ENCODE data around the gene MT1M.
"Not testable (repeated sequence)": the region's sequence is repeated elsewhere in the genome, so short reads cannot be mapped to it uniquely, and the experiment has no call there.

The MT1M gene

DNA sequence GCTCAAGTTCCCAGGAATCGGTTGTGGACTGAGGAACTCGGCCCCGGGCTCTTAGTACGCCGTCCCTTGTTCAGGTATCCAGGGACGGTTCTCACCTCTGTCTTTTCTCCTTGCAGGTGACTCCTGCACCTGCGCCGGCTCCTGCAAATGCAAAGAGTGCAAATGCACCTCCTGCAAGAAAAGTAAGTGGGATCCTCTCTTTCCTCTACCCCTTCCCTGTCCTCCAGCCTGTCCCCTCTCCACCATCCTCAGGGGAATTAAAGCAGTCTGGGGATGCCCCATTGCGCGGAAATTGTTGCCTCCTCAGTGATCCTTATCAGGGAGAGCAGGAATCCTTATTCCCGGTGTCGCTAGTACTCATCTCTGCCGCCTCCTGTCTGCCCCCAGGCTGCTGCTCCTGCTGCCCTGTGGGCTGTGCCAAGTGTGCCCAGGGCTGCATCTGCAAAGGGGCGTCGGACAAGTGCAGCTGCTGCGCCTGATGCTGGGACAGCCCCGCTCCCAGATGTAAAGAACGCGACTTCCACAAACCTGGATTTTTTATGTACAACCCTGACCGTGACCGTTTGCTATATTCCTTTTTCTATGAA lies 23.5 kb upstream of the MT1M start:
- no peak for DNase-seq

DNA sequence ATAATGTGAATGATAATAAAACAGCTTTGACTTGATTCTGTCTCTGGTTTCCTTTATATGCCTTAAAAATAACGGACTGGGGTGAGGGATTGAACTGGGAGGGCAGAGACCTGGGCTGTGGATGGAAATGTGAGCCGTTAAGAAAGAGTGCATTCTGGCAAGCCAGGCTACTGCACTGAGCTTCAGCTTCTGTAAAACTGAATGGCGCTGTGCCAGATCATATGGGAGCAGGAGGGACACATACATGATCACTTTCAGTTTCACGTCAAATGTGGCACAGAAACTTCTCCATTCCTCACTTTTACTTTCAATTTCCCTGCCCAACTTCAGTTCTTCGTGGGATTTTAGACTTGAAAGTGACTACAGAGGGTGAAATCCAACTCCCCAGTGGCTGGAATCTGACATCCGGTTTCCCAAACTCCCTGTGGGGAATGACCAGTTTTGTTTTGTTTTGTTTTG lies 23.0 kb upstream of the MT1M start:
- DNase-seq = peak; percentile 17

DNA sequence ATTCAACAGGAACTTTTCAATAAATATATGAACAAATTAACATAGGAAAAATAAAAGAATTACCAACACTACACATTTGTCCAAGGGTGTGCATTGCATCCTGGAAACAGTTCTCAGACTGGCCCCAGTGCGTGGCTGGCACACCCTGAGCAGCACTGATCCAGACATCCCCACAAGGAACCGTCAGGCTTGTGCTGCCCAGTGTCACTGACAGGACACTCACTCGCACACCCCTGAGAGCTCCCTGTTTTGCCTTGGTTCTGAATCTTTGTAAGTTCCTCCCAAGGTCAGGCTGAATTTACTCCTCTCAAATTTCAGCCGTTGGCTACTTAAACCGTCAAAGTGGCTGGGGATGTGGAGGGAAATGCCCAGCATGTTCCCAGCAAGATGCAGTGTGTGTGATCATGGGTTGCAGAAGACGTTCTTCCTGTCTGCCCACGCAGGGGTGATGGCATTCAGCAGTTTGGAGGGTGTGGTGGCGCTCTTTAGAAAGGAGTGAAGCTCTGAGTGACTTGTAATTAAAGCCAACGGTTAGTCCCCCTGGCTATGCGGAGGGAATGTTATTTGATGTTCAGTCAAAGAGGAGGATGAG lies 22.3 kb upstream of the MT1M start:
- DNase-seq = no peak

DNA sequence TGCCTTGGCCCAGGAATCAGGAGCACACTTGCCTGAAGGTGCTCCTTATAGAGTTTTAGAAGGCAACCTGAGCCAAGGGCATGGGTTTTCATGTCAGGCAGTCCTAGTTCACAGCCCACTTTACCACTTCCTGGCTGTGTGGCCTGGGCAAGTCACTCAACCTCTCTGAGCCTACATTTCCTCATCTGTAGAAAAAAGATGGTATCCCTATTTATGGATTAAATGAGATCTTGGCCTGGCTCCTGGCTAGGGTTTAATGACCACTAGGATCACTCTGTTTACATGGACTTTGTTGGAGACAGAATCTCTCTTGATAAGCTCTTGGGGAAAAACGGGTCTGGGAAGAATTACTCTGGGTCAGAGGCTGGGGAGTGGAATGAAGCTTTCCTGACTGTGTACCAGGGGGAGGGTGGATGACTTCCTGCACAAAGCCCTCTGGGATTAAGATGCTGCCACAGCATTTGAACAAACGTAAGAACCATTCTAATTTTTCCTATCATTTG lies 21.8 kb upstream of the MT1M start:
- no peak for DNase-seq

DNA sequence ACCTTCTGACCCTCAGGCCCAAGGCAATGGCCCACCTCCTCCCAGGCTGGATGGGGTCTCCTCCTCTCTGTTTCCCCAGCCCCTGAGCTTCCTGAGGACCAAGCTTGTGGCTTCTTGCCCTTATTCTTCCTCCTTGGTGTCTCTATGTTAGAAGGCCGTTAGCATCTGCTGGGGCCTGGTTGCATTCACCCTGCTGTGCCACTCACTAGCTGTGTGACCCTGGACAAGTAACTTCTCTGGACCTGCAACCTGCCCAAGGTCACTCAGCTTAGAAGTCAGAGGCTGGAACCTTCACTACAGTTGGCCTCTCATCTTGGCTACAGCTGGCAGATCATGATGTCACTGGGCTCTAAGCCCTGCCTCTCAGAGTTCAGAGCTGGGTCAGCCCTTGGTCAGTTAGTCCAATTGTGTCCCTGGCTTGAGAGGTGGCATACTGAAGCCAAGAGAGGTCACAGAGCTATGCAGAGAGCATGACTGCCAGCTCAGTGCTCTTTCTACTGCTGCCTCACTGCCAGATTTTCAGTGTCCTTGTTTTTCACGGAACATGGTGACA lies 21.1 kb upstream of the MT1M start:
- no peak for DNase-seq

DNA sequence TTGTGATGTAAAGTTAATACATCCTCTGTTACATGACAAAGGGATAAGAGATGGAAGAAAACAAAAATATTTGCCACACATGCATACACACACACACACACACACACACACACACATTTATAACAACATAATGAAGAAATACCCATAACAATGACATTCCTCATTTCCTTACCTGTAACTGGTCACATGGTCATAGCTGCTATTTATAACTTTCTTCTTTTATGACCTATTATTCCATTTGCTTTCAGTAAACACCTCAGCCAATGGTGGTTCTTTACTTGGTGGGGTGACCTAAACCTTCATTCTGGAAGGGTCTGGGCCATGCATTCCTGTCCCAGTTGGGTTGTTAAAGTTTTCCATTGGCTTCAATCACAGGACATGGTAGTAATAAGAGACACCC lies 18.8 kb upstream of the MT1M start:
- DNase-seq = no peak

DNA sequence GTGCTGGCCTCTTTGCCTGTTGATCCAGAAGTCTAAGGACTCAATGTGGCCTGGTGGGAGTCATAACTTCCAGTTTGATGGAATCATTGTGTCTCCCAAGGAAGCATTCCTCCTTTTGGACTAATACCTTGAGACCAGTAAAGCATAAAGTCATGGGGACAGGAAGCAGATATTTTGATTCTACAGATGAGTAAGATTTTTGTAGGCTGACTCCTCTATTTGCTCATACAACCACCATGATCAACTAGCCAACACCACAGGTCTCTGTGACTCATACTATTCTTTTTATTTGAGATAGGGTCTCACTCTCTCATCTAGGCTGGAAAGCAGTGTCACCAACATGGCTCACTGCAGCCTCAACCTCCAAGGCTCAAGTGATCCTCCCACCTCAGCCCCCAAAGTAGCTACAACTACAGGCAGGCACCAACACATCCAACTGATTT lies 17.9 kb upstream of the MT1M start:
- no peak for DNase-seq

DNA sequence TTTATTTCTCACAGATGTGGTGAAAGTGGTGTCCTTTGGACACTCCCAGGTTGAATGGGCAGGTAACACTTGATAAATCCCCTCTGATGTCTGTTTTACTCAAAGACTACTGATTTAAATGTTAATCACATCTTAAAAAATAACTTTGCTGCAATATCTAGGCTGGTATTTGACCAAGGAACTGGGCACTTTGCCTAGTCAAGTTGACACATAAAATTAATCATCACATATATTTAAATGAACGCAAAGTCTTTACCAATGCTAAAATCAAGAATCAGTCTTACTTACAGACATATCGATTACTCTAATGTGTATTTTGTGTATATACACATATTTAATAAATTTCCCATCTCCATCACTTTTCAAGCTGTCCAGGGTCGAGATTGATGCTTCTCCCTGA lies 17.1 kb upstream of the MT1M start:
- DNase-seq = no peak

DNA sequence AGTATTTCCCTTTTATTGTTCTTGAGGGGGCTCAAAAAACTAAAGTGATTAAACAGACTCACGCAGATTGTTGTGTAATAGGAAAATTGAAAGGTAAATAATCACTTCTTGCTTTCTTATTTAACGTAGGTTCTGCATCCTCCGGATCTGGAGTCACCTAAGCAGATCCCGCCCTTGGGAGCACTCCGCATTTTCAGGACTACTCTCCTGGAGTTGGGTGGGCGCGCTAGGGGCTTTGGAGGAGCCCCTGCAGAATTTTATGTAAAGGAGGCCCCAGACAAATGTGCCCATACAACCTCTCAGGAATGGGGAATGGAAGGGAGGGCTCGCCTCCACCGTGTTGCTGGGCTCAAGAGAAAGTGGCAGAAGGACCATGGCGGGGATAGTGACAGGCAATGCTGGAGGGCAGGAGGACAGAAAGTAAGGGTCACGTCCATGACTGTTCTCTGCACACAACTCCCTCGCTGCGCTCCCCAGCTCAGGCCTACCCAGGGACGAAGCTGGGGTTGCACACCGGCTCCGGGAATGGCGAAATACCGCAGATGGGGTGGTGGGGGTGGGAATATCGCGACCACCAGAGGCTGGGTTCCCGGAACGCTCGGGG lies 15.7 kb upstream of the MT1M start:
- DNase-seq = no peak

DNA sequence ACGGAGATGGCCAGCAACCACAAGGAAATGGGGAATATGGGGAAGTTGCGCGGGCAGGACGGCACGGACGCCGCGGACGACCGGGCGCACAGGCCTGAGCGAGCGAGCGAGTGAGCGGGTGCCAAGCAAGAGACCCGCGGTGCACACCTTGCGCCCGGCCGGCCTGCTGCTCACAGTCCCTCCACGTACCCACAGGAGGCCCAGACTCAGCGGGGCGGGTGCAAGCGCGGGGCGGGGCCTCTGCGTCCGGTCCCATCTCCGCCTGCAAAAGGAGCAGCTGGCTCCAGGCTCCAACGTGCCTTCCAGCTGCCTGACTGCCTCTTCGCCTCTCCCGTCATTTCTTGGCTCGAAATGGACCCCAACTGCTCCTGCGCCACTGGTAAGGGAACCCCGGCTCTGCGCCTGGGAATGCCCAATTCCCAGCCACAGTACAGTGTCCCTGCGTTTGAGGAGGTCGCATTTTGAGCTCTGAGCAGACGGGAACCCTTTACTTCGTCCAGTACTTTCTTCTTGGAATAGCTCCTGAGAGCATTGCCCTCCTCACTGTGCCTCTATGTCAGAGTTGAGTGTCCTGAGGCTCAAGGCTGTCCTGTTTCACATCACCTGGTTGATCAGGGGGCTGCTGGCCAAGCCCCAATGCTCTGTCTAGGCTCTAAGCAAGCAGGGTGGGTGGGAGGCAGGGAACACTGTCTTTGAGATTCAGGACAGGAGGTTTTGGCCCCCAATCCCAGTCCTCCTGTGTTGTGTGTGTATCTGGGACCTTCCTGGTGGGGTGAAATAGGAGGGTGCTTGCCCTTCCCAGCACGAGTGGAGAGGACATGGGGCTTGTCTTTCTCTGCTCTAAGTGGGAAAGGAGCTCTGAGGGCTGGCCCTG lies 15.0 kb upstream of the MT1M start:
- DNase-seq = no peak

DNA sequence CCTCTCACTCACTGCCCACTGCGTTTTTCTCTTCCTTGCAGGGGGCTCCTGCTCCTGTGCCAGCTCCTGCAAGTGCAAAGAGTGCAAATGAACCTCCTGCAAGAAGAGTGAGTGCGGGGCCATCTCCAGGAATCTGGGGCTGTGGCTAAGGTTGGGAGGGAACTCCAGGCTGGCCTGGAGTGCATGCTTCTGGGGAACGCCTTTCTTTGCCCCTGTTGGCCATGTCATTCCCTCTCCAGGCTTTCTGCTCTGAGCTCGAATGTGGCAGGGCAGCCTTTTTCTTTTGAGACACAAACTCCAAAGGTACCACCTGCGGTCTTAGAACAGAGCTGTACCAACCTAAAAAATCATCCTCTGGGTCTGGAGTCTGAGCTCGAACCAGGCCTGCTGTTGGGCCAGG lies 14.3 kb upstream of the MT1M start:
- DNase-seq = no peak

DNA sequence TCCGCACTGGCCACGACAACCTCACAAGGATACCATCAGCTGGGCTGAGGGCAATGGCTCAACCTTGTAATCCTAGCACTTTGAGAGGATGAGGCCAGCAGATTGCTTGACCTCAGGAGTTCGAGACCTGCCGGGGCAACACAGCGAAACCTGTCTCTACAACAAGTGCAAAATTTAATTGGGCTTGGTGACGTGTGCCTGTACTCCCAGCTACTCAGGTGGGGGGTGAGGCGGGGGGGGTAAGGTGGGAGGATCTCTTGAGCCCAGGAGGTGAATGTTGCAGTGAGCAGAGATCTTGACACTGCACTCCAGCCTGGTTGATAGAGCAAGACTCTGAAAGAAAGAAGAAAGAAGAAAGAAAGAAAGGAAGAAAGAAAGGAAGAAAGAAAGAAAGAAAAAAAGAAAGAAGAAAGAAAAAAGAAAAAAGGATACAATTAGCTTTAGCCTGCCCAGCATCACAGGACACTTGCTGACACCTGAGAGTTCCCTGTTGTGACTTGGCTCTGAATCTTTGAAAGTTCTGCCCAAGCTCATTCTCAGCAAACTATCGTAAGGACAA lies 12.0 kb upstream of the MT1M start:
- no peak for DNase-seq

DNA sequence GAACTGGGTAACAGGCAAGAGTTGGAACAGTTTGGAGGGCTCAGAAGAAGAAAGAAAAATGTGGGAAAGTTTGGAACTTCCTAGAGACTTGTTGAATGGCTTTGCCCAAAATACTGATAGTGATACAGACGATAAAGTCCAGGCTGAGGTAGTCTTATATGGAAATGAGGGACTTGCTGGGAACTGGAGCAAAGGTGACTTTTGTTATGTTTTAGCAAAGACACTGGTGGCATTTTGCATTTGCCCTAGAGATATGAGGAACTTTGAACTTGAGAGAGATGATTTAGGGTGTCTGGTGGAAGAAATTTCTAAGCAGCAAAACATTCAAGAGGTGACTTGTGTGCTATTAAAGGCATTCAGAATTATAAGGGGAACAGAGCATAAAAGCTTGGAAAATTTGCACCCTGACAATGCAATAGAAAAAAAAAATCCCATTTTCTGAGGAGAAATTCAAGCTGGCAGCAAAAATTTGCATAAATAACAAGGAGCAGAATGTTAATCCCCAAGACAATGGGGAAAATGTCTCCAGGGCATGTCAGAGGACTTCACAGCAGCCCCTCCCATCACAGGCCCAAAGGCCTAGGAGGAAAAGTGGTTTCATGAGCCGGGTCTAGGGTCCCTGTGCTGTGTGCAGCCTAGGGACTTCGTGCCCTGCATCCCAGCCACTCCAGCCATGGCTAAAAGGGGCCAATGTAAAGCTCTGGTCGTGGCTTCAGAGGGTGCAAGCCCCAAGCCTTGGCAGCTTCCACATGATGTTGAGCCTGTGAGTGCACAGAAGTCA lies 10.6 kb upstream of the MT1M start:
- DNase-seq = not testable (repeated sequence)

DNA sequence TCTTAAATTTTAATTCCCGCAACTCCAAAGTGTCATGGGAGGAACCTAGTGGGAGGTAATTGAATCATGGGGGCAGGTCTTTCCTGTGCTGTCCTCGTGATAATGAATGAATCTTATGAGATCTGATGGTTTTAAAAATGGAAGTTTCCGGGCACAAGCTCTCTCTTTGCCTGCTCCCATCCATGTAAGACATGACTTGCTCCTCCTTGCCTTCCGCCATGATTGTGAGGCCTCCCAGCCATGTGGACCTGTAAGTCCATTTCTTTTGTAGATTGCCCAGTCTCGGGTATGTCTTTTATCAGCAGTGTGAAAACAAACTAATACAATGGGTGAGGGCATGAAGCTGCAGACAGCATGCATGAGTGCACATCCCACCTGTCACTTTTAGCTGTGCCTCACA lies 9.3 kb upstream of the MT1M start:
- DNase-seq = not testable (repeated sequence)

DNA sequence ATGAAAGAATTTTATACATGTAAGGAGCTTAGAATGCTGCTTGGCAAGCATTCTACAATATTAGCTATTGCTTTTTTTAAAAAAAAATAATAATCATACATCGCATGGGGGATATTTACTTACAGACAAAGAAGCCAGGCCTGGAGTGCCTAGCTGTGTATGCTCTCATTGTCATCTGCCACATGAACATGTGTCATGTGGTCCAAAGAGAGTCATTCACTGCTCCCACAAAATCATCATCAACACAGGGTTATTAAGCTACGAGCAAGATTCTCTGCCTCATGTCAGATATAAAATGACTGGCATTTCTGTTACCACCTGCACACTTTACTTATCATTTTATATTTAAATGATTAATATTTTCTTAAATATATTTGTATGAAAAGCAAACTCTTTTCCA lies 8.8 kb upstream of the MT1M start:
- no peak for DNase-seq

DNA sequence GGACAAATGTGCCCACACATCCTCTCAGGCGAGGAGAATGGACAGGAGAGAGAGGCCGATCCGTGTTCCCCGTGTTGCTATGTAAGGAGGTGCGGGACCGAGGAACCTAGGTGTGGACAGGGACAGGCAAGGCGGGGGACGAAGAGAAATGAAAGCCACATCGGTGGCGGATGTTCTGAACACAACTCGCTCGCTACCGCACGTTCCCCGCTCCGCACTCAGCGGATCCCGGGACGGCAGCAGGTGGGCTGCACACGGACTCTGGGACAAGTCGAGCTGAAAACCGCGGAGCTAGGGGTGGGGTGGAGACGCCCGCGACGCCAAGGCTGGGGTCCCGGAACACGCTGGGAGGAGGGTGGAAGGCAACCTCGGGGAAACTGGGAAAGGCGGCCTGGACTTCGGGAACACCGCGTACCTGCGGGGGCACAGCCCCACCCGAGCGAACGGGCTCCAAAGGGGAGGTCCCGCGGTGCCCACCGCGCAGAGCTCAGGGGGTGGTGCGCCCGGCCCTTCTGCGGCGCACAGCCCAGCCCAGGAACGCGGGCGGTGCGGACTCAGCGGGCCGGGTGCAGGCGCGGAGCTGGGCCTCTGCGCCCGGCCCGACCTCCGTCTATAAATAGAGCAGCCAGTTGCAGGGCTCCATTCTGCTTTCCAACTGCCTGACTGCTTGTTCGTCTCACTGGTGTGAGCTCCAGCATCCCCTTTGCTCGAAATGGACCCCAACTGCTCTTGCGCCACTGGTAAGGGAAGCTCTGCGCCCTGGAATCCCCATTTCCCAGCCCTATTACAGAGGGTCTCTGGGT lies 7.1 kb upstream of the MT1M start, which contains the start of gene MT1E:
MT1E (plus strand) TSS at position 642 of the 803 bp plus-strand sequence; CDS start at position 713, 71 bp downstream.
- DNase-seq = no peak

DNA sequence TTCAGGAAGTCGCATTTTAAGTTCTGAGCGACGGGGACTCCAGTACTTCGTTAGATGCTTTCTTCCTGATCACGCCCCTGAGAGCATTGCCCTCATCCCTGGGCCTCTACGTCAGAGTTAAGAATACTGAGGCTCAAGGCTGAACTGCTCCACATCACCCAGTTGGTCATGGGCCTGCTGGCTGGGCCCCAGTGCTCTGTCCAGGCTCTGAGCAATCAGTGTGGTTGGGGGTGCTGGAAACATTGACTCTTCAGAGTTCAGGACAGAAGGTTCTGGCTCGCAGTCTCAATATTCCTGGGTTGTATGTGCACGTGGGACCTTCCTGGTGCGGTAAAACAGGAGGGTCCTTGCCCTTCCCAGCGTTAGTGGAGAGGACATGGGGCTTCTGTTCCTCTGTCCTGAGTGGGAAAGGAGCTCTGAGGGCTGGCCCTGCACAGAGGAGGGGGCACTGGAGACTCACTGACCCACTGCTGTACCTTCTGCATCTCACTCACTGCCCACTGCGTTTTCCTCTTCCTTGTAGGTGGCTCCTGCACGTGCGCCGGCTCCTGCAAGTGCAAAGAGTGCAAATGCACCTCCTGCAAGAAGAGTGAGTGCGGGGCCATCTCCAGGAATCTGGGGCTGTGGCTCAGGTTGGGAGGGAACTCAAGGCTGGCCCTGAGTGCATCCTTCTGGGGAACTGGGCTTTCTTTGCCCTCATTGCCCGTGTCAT lies 6.4 kb upstream of the MT1M start:
- no peak for DNase-seq

DNA sequence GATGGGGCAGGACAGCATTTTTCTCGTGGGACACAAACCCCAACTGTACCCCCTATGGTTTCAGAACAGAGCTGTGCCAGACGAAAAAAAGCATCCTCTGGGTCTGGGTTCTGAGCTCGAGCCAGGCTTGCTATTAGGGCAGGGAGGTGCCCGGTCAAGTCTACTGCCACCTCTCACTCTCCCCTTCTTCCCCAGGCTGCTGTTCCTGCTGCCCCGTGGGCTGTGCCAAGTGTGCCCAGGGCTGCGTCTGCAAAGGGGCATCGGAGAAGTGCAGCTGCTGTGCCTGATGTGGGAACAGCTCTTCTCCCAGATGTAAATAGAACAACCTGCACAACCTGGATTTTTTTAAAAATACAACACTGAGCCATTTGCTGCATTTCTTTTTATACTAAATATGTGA lies 5.8 kb upstream of the MT1M start:
- no peak for DNase-seq

DNA sequence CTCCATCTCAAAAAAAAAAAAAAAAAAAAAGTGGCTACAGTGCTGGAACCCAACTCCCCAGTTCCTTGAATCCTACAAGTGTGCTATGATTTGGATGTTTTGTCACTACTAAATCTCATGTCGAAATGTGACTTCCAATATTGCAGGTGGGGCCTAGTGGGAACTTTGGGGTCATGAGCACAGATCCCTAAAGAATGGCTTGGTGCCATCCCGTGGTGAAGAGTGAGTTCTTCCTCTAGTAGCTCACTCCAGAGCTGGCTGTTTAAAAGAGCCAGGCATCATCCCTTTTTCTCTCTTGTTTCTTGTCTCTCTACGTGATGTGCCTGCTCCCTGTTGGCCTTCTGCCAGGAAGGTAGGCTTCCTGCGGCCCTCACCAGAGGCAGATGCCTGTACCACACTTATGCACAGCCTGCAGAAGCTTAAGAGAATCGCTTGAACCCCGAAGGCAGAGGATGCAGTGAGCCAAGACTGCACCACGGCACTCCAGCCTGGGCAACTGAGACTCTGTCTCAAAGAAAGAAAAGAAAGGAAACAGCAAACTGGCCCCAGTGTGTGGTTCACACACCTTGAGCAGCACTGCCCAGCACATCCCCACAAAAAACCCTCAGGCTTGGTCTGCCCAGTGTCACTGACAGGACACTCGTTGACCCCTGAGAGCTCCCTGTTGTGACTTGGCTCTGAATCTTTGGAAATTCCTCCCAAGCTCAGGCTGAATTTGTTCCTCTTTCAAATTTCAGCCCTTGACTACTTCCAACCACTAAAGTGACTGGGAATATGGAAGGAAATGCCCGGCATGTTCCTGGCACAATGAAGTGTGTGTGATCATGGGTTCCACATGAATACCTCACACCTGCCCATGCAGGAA lies 3.7 kb upstream of the MT1M start:
- DNase-seq = no peak
